NCI-H524 (cell line): ENCODE measurements around the gene FYN.
"Not testable (repeated sequence)": the region's sequence is repeated elsewhere in the genome, so short reads cannot be mapped to it uniquely, and the experiment has no call there.

Experiments
- DNase-seq, 2 experiments: peaks; one replicate each; lab custom pipeline; 2025; lab: John Stamatoyannopoulos, UW

The FYN gene

DNA sequence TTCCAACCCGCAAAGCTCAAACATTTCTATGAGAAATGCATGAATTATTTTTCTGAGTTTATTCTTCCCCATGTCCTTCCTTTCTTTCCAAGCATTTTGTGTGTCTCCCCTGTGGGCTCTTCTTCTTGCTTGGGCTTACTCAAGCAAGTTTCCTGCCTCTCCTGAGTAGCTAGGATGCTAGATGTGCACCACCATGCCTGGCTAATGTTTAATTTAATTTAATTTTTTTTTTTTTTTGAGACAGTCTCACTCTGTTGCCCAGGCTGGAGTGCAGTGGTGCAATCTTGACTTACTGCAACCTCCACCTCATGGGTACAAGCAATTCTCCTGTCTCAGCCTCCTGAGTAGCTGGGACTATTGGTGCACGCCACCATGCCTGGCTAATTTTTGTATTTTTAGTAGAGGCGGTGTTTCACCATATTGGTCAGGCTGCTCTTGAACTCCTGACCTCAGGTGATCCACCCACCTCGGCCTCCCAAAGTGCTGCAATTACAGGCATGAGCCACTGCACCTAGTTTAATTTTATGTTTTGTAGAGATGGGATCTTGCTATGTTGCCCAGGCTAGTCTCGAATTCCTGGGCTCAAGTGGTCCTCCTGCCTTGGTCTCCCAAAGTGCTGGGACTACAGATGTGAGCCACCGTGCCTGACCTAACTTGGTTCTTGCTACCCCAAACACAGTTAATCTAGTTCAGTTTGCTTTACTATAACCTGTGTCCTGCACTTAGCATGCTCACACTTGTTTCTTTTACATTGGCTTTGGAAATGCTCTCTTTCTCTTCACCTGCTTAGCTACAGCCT, 192.2 kb downstream of the FYN start:
- DNase-seq = not testable (repeated sequence)

DNA sequence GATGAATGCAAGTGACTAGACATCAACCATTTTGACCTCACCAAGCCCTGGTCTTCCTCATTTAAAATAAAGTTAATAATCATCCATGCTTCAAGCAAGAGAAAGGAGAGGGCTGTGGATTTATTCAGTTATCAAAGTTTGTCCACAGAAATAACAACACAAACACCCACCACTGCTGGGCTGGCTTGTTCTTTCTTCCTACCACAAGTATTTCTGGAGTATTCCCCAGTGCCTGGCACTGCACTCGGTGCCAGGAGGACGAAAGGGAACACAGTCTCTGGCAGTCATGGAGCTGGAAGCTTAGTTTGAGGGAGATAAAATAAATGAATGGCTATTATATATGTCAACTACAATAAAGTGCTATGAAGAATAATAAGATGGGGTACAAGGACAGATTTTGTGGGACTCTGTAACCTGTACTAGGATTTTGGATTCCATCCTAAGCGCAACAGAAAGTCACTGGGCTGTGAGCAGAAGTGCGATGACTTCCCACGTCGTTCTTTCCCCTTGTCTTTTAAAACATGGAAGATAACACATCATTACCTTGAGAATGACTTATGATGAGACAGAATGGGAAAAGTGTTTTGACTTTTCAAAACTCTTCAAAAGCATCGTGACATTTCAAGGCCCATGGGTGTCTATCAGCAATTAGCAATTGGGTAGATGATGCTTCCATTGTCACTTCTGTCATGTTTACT, 193.1 kb downstream of the FYN start:
- no peak for DNase-seq

DNA sequence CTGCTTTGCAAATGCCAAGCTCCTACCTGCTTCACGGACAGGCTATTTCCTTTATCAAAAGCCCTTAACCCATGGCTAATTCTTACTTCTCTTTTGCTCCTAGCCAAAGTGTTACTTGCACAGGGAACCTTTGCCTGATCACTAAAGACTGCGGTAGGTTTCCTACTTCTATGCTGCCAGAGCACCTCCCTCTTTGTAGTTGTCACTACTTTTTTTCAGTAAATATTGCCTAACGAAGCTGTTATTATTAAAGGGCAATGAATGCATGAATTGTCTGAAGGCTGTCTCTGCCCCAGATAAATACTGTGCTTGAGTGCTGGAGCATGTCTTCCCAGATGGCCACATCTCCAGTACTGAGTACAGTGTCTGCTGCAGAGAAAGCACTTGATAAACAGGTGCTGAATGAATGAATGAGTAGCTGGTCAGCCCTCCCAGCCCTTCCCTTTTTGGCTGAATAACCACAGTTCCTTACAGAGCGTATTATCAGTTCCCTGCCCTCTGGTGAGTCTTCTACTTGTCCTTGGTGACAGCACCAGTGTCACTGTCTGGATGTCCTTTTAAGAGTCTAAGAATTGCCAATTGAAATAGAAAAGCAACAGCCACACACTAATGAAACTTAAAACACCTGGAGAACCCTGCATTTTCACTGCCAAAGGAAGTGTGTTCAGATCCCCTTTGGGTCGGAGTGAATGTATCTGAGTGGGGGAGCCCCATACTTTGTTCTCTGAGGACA, 194.0 kb downstream of the FYN start:
- peak in 1 of 2 experiments; percentile 12 for DNase-seq

DNA sequence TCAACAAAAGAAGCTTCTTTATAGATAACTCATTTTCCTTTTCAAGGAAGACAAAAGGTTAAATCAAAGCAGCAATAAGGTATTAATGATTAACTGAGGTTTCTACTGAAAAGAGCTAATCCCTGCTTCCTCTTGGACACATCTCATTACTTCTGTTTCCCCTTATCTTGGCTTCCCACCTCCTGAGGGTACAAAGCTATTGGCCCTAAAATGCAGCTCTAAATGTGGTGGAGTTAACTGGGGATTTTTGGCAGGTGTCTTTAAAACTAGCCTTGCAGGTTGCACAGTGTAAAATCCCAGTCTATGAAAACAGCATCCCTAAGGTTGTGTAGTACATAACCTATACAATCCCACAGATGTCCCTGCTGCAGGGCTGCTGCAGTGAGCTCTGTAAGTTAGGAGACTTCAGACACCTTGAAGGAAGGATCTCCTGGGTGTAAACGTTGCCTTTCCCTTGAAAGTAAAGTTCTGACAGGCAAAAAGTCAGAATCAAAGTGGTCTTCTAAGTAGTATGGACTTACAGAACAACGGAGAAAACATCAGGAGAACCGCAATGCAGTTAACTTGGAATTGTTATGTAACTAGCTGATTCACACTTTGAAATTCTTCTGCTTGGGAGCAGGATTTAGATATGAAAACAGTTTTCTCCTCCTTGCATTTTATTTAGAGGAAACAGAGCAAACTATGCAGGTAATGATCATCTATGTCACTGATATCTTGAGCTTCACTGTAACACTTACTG, 195.8 kb downstream of the FYN start:
- DNase-seq = no peak

DNA sequence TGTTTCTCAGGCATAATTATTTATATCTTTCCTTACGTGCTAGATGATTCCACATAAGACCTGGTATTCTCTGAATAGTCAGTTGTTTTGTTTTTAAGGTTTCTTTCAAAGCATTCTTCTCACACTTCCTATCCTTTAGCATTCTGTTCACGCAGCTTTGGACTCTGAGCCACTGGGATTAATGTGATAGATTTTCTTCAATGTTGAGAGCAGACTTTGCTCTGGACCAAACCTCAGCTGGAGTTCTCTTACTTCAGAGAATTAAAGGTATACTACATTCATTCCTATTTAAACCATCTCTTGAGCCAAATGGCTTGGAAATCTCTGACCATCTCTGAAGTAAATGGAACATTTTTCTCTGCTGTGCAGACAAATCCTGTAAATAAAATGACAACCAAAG, 196.9 kb downstream of the FYN start:
- DNase-seq = no peak

DNA sequence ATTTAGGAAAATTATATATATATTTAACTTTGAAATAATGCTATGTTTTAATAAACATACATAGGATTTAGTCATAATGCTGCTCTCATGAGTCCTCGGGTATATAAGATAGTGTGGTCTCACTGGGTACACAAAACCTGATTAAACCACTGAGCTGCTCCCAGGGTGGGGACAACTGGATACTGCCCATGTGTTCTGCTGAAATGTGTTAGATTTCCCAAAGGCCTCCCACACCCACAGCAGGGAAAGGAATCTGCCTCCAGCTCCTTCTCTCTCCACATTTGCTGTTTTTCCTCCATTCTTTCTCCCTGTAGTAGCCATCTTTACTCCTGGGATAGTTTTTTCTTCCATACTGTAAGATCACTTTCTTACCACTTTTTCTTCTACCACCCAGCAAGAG, 198.4 kb downstream of the FYN start:
- no peak for DNase-seq

DNA sequence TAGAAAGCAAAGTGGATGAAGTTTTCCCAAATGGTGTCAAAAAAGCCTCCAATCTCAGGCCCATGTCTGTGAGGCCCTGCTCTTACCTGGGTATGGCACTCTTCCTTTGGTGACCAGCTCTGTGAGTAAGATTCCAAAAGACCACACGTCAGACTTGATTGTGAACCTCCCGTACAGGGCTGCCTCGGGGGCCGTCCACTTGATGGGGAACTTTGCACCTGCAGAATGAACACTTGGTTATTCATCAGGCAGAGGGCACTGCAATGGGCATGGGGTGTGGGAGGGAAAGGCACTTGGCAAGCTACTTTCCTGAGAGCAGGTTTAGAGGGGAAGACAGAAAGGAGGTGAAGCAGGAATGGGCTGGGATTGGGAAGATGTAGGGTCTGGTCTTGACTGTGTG, 198.8 kb downstream of the FYN start:
- no peak for DNase-seq

DNA sequence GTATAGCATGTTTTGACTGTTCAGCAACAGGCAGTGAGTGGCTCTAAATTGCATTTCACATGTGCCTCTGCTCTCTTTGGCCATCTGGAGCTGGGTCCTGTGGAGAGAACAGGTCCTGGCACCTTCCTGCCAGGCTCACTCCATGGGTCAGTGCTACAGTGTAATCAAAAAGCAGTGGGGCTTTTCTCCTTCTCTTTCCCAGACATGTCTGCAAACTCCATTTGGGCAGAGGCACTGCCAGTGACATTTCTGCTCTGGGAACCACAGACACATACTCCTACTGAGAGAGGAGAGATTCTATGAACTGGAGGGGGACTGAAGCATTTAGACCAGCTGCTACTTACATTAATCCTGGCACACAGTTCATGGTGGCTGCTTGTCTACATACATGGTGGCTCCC, 199.3 kb downstream of the FYN start:
- peak; percentile 64 to 76 for DNase-seq

DNA sequence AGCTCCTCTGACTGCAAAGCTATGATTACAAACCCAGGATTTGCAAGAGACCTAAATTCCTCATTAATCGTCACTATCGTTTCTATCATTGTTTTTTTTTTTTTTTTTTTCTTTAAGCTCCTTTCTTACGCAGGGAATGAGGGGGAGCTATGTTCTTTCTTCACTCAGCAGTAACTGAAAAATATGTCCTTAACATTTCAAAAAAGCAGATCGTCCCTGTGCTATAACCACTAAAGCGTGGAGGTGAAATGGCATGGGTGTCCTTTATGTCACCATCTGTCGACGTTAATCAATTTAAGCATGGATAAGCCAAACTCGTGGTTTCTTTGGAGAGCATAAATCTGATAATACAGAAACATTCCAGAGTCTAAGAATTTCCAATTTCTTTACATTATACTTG, 199.7 kb downstream of the FYN start:
- DNase-seq = peak; percentile 46 to 69

DNA sequence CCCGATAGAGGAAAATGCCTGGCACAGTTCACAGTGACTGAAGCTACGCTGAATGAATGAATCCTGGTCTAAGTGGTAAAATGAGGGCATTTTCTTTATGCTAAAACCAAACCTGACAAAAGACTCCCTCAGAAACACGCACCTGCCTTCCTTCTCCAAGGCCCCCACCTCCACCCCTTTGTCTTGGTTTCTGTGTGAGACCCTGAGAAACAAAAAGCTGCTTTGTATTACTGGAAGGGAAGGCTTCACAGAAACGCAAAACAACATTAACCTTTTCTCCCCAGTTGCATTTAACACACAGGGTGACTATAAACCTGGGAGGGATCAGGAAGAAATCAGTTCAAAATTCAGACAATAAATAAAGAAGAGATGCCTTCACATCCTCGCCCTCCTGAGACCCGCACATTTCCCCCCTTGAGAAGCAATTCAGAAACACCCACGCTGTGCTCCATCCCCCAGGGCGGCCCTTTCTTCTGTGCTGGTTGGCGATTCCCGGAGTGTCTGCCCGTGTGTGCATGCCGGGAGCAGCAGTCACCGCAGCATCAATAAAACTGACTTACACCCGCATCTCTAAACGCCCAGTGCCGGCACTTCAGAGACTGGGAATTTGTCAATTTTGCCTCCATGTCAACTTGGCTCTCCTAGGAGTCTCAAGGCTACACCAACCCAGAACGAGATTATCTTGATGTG, 200.3 kb downstream of the FYN start:
- no peak for DNase-seq

DNA sequence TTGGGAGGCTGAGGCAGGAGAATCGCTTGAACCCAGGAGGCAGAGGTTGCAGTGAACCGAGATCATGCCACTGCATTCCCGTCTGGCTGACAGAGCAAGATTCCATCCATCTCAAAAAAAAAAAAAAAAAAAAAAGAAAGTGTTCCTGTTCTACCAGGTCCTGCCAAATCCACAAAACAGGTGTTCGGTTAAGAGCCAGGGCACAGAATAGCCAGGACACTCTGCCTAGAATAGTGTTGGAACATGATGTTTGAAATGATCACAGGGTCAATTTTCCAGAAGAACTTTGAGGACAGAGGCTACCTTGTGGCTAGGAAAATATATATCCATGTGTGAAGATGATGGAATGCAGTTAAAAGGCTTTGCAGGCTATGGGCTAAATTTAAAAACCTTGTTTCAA, 203.9 kb downstream of the FYN start:
- DNase-seq = no peak

DNA sequence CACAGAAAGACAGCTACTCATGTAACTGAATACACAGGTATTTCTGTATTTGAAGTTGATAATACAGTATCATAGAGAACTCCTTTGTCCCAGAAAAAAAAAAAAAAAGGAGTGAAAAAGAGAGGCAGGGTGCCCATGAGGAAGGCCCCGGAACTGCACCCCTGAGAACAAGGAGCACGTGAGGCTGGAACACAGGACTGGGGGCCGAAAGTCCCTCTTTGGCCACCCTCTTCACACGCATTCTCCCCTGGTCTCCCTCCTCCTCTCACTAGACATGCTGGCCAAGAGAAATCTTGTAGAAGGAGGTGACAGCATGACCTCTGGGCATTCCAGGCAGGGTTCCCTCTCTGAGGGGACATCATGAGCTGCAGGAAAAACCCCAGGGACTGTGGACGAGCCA, 204.8 kb downstream of the FYN start:
- DNase-seq = no peak

DNA sequence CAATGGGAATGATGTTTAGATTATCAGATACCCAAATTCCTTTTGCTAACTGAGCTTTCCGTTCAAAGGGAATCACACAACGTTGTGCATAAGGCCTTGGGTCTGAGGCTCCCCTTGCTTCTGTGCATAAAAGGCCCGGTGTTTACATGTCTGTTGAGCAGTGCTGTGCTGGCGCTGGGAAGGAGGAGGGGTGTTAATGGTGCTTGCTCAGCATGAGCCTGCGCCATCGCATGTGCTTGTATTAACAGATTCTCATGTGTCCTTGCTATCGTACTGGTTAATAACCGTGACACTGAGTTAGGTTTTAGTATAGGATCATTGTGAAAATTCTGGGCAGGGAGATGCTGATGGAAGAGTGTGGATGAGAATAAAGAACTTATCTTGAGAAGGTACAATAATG, 205.3 kb downstream of the FYN start:
- DNase-seq = no peak

DNA sequence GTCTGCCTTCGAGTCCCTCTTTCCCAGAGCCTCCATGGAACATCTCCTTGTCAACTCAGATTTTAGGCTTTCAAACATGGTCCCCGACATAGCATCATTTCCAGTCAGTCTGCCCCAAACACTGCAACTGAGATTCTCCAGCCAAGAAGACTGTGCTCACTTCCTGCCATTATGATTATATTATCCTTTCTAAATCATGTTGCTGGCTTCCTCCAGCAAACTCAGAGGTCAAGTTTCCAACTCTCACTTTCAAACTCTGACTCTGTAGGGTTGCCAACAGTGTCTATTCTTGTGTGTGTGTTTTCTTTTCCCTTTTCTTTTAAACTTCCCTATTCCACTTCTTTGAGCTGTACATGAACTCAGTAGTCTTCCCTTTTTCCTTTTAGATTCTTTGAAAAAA, 206.4 kb downstream of the FYN start:
- no peak for DNase-seq

DNA sequence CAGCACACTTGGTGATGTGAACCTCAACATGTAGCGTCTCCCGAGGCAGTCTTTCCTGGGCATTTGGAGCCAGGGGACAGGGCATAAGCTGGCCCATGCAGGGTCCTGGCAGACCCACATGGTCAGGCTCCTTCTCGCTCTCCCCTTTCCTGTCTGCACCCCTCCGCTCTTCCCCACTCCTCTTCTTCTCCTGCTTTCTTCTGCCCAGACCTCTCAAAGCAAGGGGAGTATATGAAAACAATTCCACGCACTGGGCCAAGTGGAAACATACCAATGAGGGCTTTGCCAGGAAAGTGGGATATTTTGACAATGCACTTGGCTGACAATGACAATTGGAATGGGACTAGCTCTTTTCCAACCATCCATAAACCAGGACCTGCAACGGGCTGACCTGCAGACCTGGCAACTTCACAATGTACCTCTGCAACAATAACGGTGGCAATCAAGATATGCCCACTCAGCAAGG, 208.7 kb downstream of the FYN start:
- DNase-seq = no peak

DNA sequence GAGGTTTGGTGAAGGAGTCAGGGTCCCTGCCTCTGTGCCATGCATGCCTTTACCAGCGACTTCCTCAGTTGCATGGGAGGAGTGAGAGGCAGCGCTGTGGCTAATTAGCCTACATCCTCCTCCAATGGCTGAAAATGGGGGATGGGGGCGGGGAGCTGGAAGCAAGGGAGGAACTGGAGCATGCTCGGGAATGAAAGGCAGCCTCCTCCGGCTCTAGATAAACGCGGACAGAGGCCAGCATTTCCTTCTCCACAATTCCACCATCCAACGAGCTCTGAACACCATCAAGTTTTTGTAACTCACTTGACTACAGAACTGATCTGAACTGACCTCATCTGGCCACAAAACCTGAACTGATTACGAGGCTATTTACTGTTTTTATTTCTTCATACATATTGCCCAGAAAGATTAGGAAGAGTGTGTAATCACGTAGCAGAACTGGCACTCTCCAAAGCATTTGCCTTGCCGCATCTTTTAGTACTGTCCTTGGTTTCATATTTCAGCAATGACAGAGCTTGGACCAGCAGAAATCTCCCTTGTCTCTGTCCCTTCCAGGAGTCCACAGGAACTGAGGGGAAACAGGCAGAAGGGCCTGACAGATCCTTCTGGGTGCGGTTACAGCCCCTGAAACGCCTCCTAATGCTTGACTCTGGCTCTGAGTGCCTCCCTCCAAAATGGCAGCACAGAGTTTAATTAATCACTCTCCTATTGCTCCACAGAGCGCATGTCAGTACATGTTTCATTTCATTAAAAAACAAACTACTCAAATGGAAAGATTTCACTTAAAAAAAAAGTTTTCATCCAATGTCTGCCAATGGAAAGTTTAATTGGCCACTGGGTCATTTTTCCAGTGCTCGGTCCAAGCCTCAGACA, 209.3 kb downstream of the FYN start:
- no peak for DNase-seq

DNA sequence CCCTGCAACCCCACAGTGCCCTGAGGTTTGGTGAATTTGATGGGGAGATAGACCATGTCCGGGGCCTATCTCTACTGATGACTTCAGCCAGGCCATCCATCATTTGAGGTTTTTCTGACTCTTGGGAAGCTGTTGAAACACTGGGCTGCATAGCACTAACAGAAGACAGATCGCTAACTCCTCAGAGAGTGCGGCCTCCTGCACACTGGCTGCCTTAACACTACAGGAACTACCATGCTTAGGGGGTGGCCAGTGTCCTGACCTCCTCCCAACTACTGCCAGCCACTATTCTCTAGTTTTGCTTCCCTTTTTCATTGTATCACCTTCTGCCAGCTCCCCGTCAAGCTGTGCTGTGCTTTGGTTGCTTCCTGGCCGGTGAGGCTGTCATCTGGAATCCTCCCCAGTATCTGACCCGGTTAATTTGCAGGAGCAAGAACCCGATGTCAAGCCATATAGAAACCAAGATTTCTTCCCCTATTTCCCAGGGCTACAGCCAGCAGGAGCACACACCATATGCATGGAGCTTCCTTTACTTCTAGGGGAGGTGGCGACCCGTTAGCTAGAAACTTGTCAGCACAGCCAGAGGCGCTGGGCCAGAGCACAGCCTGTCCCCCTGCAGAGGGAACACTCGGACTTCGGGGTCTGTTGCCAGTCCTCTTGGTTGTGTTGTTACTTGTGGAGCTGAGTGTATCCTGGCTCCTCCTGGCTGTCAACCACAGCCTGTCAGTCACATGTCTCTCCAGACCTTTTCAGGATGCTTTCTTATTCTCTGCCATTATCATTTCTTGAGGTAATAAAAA, 210.3 kb downstream of the FYN start:
- no peak for DNase-seq

DNA sequence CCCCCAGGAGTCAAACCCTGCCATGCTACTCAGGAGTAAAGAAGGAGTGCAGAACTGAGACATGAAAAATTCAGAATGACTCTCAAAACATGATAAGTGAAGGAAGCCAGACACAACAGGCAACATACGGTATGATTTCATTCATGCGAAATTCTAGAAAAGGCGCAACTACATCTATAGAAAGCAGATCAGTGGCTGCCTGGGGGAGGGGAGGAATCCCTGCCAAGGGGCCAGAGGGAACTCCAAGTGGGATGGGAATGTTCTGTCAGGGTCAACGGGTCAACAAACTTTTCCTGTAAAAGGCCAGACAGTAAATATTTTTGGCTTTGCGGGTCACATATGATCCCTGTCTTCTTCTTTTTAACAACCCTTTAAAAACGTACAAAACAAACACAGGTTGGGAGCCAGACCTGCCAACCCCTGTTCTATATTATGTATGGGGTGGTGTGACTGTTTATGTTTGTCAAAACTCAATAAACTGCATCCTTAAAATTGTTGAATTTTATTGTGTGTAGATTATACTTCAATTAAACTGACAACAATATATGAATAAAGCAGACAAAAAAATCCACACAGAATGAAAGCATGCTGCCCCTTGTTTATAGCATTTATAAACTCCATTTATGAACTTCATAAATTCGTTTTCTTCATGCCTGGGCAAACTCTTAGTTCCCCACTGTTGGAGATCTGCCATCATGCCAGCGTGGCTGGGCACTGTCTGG, 211.0 kb downstream of the FYN start:
- no peak for DNase-seq

DNA sequence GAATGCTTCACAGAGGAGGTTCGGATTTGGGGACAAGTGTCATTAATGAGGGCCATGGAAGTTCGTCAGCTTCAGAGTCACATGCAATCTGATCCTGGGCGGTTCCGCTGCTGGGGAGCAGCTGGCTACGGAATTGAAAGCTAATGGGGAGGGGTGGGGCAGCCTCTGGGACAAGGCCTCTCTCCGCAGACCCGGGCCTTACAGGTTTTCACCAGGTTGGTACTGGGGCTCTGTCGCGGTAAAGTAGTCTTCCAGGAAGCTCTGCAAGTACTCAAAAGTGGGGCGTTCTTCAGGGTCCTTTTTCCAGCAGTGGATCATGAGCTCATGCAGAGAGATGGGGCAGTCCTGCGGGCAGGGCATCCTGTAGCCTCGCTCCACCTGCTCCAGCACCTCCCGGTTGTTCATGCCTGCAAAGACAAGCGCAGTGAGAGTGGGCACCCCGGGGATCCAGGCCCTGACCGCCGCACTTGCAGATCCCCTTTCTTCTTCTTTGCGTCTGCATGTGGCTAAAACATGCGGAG, 211.7 kb downstream of the FYN start:
- peak; percentile 66 to 84 for DNase-seq
